H4 (cell line): ENCODE results near the gene PES1. TPM values are rescaled to one million over a fixed set of nuclear protein-coding genes. Genes with fewer than 3 reads are reported as not detected.
"Not testable (repeated sequence)": the region's sequence is repeated elsewhere in the genome, so short reads cannot be mapped to it uniquely, and the experiment has no call there.

ENCODE experiments used
- DNase-seq: peaks from one replicate; pipeline ENCODE4 v3.0.0-alpha.2; 2015; ENCODE audit warnings: low spot score
- total RNA-seq: library from RNA; depleted of rRNA; stranded (reverse); fragments of >200 nt; shearing (Covaris generic); gene quantifications from 2 replicates; pipeline ENCODE4 v1.2.3, GENCODE V29; 2014; rRNA removed

The PES1 gene
- total RNA-seq, 1 experiment from 2014 or later: 74.2 TPM

DNA sequence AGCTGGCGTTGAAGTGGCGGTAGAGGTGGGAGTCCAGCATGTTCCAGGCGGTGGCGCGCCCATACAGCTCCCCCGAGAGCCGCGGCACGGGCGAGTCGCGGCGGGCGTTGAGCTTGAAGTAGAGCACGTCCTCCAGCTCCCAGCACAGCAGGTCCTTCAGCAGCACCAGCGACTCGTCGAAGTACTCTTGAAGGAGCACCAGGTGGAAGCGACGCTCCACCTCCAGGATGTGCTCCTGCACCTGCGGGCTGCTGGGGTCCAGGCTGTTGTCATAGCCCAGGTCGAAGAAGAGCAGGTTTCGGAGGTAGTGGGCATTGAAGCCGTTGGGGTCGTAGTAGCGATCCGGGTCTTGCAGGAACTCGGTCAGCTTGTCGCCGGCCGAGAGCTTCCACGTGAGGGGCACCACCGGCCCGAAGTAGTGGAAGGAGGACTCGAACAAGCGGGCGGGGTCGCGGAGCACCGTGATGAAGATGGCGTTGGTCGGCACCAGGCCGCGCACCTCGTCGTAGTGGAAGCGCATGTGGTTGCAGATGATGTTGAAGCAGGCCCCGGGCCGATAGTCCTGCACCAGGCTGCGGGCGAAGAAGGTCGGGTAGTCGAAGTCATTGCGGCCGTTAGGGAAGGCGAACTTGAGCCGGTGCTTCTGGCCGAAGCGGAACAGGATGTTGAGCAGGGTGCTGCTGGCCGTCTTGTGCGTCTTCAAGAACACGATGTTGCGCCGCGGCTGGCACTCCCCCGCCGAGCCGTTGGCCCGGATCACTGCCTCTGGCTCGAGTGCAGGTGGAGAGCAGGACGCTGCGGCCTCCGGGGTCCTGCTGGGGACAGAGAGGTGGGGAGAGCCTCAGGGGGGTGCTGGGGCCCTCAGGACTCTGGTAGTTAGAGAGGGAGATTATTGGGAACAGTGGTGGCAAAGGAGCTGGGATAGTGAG is 36.2 kb downstream of the PES1 start:
- DNase-seq: no peak

DNA sequence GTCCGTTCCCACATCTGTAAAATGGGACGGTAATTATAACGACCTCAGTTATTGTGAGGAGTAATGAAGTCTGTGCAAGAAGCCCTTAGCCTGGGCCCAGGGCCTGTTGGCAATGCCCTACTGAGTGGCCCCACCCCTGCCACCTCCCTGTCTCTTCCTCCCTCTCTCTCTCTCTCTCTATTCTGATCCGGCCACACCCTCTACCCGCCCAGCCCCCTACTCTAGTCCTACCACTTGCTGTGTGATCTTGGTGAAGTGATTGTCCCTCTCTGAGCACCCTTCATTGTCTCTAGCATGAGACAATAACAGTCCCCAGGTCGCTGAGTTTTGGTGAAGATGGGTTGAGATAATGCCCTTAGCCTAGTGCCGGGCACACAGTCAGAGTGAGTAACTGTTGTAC is 37.7 kb downstream of the PES1 start:
- no peak for DNase-seq

DNA sequence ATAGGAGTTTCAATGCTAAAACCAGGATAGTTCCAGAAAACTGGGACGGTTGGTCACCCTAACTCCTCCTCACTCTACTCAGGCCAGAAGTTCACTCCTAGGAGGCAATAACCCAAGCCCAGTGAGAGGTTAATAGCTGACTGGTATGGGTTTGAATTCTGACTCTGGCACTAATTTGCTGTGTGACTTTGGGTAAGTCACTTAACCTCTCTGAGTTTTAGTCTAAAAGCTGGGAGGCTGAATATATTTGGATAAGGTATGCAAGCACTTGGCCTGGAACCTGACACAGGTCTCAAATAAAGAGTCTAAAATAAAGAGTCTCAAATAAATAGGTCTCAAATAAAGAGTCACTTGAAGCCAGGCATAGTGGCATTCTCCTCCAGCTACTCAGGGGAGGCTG is 39.0 kb downstream of the PES1 start:
- no peak for DNase-seq

DNA sequence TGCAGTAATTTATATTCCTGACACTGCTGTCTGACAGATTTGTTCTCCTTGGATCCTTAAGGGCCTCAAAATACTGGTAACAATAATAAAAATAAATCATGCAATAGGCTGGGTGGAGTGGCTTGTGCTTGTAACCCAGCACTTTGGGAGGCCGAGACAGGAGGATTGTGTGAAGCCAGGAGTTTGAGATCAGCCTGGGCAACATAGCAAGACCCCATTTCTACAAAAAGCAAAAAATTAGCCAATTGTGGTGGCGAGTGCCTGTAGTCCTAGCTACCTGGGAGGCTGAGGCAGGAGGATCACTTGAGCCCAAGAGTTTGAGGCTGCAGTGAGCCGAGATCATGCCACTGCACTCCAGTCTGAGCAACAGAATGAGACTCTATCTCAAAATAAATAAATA is 39.9 kb downstream of the PES1 start:
- not testable (repeated sequence) for DNase-seq

DNA sequence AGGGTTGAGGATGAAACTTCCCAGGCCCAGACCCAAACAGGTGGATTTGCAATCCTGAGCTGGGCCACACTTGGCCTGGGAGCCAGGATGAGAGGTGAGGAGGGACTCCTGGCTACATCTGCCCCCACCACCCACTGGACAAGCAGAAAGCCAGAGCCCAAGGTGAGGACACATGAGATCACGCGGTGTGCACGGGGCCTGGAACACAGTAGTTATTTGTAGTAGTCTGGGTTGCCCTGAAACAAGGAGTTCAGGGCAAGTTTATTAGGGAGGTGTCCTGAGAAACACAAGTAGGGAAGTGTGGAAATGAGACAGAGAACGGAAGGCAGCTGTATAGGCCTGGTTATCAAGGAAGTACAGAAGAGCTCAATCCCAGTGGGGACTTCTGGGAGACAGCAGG is 44.5 kb downstream of the PES1 start:
- DNase-seq: no peak

DNA sequence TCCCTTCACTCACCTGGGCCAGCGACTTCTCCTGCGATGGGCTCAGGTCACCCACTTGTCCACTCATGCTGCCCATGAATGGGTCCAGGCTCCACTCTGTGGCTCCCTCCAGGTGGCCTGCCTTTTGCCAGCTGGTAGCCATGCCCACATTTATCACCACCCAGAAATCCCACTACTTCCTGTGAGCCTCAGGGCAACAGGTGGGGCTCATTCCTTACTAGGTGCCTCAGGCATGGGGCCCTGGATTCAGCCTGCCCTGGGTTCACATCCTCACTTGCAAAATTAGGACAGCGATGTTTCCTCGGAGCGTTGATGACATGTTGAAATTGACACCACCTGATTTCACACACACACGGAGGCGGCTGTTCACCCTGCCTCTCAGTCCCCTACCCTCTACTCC is 45.1 kb downstream of the PES1 start, which contains the start of gene SEC14L6:
SEC14L6 (minus strand) TSS at position 126 of the 400 bp plus-strand sequence; CDS start at position 67, 59 bp downstream.
- no peak for DNase-seq

DNA sequence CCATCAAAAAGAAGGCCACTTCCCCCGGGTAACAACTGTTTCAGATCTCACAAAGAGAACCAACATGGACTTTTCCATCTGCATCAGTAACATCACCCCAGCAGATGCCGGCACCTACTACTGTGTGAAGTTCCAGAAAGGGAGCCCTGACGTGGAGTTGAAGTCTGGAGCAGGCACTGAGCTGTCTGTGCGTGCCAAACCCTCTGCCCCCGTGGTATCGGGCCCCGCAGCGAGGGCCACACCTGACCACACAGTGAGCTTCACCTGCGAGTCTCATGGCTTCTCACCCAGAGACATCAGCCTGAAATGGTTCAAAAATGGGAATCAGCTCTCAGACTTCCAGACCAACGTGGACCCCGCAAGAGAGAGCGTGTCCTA is 48.9 kb downstream of the PES1 start:
- no peak for DNase-seq

DNA sequence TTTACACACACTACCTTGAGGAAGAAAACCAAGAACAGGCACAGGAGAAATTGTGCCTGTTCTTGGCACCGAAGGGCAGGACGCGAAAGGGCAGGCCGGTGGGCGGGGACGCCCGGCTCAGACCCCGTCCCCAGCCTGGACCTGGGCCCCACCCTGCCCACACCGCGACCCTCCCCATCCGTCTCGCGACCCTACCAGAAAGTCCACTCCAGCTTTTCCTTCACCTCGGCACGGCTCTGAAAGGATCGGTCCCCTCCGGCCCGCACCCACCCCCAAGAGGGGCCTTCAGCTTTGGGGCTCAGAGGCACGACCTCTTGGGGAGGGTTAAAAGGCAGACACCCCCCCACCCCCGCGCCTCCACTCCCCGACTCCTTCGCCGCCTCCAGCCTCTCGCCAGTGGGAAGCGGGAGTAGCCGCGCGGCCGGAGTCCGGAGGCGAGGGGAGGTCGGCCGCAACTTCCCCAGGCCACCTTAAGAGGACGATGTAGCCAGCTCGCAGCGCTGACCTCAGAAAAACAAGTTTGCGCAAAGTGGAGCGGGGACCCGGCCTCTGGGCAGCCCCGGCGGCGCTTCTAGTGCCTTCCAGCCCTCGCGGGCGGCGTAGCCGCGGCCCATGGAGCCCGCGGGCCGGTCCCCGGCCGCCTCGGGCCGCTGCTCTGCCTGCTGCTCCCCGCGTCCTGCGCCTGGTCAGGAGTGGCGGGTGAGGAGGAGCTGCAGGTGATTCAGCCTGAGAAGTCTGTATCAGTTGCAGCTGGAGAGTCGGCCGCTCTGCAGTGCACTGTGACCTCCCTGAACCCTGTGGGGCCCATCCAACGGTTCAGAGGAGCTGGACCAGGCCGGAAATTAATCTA is 49.5 kb downstream of the PES1 start:
- no peak for DNase-seq

DNA sequence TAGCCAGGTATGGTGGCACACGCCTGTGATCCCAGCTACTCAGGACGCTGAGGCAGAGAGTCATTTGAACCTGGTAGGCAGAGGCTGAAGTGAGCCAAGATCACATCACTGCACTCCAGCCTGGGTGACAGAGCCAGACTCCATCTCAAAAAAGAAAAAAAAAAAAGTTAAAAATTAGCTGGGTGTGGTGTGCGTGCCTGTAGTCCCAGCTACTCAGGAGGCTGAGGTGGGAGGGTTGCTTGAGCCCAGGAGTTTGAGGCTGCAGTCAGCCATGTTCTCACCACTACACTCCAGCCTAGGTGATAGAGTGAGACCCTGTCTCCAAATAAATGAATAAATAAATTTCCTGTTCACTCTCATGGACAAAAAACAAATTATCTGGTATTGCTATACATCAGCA is 50.2 kb downstream of the PES1 start:
- DNase-seq: not testable (repeated sequence)

DNA sequence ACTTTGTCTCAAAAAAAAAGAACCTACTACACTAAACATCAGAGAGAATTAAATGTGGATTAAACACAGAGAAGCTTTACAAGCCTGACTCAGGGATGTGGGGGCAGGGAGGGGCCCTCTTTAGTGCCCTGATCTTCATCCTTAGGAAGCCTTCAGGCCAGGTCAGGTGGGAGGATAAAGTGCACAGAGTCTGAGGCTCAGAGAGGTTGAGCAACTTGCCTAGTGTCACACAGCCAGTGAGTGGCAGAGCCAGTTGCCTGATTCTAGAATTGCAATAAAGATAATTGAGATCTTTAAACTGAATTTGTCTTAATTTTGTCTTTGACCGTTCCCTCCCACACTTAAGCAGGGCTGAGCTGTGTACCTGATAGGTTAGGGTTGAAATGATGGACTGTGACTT is 52.3 kb downstream of the PES1 start:
- no peak for DNase-seq

DNA sequence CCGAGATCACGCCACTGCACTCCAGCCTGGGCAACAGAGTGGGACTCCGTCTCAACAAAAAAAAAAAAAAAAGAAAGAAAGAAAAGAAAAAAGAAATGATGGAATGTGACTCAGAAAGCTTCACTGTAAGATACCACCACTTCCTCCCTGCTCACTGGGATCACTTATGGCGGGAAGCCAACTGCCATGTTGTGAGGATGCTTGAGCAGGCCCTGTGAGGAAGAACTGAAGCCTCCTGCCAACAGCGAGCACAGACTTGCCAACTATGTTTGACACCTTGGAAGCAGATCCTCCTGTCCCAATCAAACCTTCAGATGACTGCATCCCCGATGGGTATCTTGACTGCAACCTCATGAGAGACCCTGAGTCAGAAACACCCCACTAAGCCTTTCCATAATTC is 53.4 kb downstream of the PES1 start:
- no peak for DNase-seq

DNA sequence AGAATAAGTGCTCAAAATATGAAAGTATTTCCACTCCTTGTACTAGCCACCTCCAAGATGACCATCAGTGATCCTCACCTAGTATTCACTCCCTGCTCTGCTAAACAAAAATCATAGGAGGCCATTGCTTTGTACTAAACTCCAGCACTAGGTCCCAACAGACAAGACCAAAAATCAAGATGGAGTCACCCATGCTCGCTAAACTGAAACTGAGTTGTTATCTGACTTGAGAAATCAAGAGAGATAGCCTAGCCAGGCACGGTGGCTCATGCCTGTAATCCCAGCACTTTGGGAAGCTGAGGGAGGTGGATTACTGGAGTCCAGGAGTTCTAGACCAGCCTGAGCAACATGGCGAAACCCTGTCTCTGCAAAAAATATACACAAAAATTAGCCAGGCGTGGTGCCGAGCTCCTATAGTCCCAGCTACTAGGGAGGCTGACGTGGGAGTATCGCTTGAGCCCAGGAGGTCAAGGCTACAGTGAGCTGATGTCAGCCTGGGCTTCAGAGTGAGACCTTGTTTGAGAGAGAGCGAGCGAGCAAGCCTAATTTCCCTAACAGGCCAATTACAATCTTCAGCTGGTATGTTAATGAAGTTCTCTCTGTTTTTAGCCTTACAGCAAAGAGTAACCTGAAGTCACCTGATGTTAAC is 54.5 kb downstream of the PES1 start:
- DNase-seq: no peak

DNA sequence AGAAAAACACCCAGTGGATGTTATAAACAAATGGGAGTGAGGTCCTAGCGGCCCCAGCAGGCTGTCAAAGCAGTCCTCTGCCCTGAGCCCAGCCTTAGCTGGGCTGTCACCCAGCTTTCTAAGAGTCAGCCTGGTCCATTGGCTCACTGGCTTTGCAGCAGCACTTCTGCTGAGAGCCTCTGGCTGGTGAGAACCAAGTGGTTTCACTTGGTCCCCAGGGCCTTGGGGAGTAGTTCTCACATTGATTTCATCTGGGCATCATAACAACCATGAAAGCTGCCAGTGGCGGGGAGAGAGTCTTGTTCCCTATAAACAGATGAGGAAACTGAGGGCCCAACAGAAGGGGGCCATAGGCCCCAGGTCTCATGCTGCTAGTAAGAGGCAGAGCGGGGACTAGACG is 56.5 kb downstream of the PES1 start:
- no peak for DNase-seq

DNA sequence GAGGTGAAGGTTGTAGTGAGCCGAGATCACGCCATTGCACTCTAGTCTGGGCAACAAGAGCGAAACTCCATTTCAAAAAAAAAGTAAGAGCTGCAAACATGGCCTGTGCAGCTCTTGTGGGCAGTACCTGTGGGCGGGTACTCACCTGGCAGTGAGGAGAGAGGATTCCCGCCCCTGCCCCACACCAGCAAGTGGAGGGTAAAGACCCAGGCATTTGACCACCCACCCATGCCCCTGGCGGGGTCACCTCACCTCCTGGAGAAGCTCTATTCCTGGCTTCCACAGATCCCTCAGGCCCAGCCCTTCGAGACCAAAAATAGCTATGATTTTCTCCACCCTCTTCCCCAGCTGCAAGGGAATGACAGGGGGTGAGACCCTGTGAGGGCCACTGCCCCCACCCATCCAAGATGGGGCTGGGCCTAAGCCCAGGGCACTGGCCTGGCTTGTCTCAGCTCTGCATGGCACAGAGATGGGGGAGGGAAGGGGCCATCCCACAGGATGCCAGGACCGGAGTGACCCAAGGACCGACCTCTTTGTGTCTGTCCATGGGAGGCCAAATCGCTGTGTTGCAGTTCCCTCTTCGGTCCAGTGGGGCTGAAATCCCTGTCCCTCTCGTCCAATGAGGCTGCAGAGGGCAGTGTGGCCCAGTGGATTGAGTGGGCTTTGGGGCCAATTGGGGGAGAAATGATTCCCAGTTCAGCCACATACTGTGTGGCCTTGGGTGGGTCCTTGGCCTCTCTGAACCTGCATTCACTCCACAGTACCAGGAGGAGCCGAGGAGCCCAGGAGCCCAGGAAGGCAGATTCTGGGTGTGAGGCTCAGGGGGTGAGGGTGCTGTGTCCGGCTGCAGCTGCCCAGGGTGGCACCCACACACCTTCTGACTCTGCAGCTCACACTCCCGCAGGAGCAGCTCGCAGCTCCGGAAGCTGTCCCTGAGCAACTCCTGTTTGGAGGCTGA is 59.8 kb downstream of the PES1 start:
- no peak for DNase-seq

DNA sequence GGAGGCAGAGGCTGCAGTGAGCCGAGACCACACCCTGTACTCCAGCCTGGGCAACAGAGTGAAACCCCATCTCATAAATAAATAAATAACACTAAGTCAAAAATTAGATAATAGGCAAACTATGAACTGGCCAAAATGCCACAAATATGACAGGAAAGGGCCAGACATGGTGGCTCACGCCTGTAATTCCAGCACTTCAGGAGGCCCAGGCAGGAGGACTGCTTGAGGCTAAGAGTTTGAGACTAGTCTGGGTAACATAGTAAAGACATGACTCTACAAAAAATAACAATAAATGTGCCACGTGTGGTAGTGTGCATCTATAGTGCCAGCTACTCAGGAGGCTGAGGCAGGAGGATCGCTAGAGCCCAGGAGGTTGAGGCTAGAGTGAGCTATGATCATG is 65.1 kb downstream of the PES1 start:
- no peak for DNase-seq

Other genes starting within 250 kb of the PES1 start
- 14.5 and 45.6 TPM in 2 replicates for gene SF3A1, start 235.0 kb downstream of the PES1 start, total RNA-seq
- gene CCDC157, start 234.9 kb downstream of the PES1 start, total RNA-seq: 0.70 and 1.4 TPM in 2 replicates
- 5.1 and 6.4 TPM in 2 replicates for gene RNF215, start 204.5 kb downstream of the PES1 start, total RNA-seq
- gene SEC14L2, start 194.9 kb downstream of the PES1 start, total RNA-seq: 2.4 and 7.8 TPM in 2 replicates
- 45.6 and 47.0 TPM in 2 replicates for gene MTFP1, start 166.1 kb downstream of the PES1 start, total RNA-seq
- not detected in 2 replicates for gene SEC14L3, start 119.9 kb downstream of the PES1 start, total RNA-seq
- not detected in 2 replicates for gene SEC14L4, start 86.2 kb downstream of the PES1 start, total RNA-seq
- not detected in 2 replicates for gene SEC14L6, start 45.2 kb downstream of the PES1 start, total RNA-seq
- not detected in 2 replicates for gene GAL3ST1, start 17.2 kb downstream of the PES1 start, total RNA-seq
- gene TCN2, start 15.3 kb upstream of the PES1 start, total RNA-seq: 6.1 and 7.6 TPM in 2 replicates
- 0.56 and 1.8 TPM in 2 replicates for gene SLC35E4, start 43.9 kb upstream of the PES1 start, total RNA-seq
- gene DUSP18, start 76.0 kb upstream of the PES1 start, total RNA-seq: 1.8 and 3.4 TPM in 2 replicates
- gene OSBP2, start 103.0 kb upstream of the PES1 start, total RNA-seq: 2.0 and 2.8 TPM in 2 replicates